HG02571 (cell line): ENCODE measurements around the gene PRSS50.
"Not testable (repeated sequence)": the region's sequence is repeated elsewhere in the genome, so short reads cannot be mapped to it uniquely, and the experiment has no call there.

Experiments
- ATAC-seq: cut with Tn5 transposase; IDR thresholded peaks from one replicate; pipeline ENCODE4 v1.9.1; 2021; ENCODE audit warnings: mild to moderate bottlenecking, moderate library complexity; ENCODE audit not compliant: unreplicated experiment

The PRSS50 gene, protein sequence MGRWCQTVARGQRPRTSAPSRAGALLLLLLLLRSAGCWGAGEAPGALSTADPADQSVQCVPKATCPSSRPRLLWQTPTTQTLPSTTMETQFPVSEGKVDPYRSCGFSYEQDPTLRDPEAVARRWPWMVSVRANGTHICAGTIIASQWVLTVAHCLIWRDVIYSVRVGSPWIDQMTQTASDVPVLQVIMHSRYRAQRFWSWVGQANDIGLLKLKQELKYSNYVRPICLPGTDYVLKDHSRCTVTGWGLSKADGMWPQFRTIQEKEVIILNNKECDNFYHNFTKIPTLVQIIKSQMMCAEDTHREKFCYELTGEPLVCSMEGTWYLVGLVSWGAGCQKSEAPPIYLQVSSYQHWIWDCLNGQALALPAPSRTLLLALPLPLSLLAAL

DNA sequence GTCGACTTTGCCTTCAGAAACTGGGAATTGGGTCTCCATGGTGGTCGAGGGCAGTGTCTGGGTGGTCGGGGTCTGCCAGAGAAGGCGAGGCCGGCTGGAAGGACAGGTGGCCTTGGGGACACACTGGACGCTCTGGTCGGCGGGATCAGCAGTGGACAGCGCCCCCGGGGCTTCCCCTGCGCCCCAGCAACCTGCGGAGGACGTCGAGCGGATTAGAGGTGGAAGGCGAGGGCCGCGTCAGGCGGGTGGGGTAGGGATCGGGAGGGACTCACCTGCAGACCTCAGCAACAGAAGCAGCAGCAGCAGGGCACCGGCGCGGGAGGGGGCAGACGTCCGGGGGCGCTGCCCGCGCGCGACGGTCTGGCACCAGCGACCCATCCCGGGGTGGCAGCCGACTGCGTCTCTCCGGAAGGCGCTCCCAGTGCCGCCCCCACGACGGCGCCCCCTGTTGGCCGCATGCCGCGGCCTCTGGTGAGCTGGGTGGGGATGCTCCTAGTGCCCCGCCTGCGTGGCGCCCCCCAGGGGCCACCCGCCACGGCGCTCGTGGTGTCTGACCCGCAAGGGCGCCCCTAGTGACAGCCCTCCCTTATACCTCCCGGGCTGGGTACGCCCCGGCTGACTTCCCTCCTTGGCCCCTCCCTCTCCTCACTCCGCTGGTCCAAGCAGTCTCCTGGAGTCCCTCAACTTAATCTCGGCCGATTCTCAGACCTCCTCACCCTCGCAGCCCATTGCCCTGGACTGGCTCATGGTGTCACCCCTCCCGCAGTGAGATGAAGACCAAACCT is at the start of gene PRSS50:
Gene PRSS50 (minus strand): TSS at position 423 of the 785 bp plus-strand sequence. CDS start 45 bp downstream, at position 378.
- no peak for ATAC-seq

DNA sequence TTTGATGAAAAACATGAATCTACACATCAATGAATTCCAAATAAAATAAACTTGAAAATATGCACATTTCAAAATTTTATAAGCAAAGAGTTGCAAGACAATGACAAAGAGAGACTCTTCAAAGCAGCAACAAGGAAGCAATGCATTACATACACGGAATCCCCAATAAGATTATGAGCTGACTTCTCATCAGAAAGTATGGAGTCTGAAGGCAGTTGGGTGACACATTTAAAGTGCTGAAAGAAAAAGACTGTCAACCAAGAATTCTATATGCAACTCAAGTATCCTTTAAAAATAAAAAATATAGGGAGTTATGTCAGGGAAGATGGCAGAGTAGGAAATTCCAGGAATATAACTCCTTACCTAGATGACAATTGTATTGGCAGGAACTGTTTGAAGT is 46.5 kb upstream of the PRSS50 start:
- ATAC-seq = no peak

DNA sequence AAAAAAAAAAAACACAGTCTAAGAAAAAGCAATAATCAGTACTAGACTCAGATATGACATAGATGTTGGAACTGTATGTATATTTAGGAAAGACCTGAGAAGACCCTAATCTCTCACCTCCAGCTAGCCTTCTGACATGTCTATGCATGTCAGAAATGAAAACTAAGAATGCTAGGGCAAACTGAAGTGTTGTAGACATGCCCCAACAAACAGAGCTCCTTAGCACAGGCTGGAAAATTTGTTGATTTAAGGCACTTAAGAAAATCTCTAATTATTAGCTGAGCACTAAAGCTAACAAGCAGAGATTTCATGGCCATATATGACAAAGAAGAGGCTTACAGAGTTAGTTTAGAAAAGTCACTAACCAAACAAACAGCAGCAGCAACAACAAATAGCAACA is 45.5 kb upstream of the PRSS50 start:
- ATAC-seq = no peak

DNA sequence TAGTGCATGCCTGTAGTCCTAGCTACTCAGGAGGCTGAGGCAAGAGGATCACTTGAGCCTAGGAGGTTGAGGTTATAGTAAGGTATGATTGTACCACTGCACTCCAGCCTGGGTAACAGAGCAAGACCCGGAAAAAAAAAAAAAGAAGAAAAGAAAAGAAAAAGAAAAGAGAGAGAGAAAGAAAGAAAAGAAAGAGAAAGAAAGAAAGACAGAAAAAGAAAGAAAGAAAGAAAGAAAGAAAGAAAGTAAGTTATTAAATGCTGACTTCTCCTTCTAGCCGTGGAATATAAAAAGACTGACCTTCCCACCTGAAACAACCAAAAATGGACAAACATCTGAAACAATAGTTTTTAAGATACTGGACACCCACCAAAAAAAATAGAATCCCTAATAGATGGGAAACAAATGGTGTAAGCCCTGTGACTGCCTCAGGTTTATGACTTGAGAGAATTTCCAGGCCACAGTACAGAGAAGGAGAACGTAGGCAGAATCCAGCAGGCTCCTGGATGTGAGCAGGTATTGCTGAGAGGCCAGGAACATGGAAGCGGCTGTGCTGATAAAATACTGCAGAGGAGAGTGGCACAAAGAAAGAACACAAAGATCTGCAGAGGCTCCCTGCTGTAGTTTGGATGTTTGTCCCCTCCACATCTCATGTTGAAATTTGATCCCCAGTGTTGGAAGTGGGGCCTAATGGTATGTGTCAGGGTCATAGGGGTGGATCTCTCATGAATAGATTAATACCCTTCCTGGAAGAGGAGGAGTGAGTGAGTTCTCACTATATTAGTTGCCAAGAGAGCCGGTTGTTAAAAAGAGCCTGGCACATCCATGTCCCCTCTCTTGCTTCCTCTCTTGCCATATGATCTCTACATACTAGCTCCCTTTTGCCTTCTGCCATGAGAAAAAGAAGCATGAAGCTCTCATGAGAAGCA is 41.8 kb upstream of the PRSS50 start:
- no peak for ATAC-seq

DNA sequence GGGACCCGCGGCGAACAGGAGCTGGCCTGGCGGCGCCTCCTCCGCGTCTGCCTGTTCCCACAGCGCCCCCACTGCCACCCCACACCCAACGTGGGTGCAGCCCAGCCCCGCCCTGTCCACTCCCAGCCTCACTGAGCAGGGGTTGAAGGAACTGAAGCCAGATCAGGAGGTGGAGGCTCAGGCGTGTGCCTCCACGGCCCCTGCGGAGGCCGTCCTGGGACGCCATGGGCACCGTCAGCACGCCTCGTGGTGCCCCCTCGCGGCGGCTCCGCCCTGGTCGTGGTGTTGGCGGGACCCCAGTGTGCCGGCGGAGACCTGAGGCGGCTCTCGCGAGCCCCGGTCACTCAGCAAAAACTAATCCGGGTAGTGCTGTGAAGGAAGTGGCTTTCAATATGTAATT is 39.0 kb upstream of the PRSS50 start:
- ATAC-seq = no peak

DNA sequence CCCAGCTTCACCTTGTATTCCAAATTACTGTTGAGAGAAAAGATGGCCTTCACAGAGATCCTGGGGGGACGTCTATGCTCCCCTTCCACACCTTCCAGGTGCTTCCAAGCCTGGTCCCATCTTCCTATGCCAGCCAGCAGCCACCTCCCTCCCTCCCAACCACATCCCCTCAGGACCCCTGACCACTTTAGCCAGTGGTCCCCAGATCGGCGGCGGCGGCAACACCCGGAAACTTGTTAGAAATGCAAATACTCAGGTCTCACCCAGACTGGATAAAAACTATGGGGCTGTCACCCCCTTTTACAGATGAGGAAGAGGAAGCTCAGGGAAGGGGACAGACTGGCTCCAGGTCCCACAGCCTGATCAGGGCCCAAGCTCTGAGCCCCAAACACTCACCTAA is 38.0 kb upstream of the PRSS50 start:
- ATAC-seq = no peak

DNA sequence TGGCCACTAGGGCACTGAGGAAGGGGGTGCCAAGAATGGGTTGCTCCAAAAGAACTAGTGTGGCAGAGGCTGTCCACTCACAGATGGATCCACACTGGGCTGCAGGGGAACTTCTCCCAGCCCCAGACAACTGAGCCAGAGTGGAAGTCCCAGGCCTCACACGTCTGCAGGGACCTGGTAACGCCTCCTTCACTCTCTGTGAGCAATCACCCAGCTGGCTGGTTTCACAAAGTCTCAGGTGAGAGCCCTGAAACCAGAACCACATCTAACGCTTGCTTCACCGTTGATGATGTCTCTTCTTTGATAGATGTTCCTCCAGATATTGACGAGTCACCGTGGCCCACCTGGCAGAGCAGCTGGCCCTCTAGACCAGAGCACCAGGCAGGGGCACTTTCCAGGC is 35.5 kb upstream of the PRSS50 start:
- not testable (repeated sequence) for ATAC-seq

DNA sequence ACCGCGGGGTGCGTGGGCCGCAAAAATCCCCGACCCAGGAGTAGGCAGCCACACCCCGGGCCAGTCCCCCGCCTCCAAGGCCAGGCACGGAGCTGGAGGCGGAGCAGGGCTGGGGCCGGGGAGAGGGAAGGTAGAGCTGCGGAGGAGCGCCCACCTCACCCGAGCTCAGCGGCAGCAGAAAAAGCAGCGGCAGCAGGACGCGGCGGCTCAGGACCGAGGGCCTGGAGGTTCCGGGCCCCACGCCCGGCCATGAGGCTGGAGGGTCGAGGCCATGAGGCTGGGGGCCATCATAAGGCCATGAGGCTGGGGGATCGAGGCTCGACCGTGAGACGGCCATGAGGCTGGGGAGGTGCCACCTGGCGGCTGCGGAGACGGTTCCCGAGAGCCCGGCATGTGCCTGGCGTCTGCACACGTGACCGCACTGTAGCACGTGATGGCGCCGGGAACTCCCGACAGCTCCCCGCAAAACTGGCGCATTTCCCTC is 32.9 kb upstream of the PRSS50 start:
- ATAC-seq = no peak

DNA sequence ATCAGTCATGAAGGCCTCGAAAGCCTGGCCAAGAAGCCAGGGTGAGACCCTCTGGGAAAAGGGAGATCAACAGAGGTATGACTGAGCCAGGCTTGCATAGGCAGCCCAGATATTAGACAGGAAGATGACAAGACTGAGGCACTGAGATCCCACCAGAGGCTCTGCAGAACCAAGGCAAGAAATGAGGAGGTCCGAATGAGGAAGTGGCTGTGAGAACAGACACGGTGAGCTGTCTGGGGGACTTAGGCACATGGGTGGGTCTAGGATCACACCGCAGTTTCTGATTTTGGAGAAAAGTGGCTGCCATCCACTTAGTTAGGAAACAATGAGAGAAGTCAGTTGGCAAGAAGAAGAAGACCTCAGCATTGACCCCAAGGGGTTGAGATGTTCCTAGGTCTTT is 31.5 kb upstream of the PRSS50 start:
- ATAC-seq = no peak

DNA sequence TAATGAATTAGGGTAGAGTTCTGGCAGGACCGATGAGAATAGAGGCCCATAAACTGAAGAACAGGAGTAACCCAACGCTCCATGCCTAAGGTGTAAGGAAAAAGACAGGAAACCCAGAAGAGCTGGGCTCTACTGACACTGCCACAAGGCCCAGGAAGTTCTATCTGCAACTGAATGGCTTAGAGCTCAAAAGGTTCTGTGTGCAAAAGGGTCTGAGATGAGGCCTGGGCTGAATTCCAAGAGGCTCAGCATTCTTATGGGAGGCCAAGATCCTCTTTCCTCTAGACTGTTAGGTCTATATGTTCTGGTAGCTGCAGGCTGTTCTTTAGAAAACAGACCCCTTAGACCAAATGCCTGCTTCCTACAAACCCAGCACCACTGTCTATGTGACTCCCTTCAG is 30.5 kb upstream of the PRSS50 start:
- ATAC-seq = no peak

DNA sequence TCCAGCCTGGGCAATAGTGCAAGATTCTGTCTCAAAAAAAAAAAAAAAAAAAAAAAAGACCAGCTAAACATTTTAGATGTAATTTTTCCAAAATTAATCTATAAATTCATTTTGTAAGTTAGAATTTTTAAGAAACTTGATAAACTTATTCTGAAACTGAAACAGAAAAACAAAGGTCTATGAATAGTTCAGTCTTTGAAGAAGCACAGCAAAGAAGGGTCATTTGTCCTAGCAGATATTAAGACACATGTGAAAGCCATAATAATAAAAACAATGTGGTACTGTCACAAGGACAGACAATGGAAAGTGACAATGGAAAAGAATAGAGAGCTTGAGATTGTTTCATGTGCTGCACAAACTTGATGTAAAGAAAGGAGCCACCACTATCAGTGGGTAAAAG is 29.0 kb upstream of the PRSS50 start:
- no peak for ATAC-seq

DNA sequence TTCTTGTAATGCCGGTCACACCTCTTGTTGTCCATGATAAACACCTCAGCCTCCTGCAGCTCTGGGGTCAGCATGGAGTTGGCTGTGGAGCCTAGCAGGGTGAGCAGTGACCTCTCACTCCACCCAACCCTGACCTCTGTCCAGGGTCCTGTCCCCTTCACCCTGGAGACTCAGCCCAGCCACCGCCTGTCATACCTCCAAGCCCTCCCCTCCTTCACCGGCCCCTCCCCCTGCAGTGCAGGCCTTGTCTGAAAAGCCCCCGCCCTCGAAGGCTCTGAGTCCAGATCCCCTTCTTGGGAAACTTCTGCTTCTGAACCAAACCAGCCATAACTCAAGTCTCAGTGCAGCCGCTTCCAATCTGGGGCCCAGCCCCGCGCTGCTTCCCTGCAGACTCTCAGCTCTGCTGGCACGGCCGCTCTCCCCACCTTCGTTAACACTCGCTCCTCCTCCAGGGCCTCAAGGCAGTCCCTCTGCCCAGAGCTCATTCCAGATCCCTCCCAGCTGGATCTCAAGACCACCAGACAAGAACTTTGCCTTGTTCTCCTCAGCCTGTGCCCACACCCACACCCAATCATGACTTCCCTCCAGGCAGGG is 25.4 kb upstream of the PRSS50 start:
- no peak for ATAC-seq

DNA sequence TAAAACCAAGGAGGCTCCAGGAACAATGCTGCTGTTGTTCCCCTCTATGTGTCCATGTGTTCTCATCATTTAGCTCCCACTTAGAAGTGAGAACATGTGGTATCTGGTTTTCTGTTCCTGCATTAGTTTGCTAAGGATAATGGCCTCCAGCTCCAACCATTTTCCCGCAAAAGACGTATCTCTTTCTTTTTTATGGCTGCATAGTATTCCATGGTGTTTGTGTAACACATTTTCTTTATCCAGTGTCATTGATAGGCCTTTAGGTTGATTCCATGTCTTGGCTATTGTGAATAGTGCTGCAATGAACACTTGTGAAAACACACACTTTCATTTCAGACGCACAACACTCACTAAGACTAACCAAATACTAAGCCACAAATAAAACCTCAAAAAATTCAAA is 21.9 kb upstream of the PRSS50 start:
- not testable (repeated sequence) for ATAC-seq

DNA sequence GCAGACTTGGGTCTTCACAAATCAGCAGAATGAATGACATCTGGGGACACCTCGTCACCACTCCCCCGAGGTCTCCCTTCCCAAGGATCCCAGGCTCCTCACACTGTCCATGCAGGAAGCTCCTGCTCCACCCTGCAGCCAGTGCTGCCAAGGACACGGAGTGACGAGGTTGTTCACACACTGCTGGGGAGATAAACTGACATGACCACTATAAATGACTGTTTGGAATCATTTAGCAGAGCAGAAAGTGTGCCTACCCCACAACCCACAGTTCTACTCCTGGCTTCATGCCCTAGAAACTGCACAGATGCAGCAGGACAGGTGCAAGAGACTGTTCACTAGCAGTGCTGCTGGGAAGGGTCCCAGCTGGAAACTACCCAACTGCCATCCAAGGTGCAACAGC is 19.7 kb upstream of the PRSS50 start:
- no peak for ATAC-seq

DNA sequence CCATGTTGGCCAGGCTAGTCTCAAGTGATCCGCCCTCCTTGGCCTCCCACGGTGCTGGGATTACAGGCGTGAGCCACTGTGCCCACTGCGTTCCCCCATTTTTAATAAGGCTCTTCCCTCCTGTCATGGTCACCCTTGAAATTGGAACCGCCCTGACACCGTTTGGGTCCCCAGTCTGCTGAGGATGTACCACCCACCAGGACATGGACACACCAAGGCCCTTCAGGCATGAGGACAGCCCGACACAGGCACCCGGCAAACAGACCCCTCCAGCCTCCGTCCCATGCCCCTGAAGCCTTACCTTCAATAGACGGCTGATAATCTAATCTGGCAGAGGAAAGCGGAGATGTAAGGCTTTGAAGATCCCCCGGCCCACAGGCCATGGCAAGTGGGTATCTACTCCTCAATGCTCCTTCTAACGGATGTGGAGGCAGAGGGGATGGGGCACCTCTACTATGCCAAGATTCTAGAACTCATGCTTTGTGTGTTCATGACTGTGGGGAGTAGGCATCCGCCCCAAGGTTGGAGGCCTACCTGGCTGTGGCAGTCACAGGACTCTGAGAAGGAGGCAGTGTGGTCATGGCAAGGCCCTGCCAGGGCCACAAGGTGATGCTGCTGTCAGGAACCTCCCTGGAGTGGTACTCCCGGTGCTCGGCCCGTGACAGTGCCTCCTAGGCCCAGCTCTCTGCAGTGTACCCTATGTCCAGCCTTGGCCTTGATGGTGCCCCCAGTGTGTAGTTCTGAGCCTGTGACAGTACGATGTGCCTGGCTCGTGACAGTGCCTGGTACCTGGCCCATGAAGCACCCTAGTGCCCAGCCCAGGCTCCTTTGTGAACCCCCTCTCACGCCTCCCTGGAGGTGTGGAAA is 18.6 kb upstream of the PRSS50 start:
- ATAC-seq = no peak

DNA sequence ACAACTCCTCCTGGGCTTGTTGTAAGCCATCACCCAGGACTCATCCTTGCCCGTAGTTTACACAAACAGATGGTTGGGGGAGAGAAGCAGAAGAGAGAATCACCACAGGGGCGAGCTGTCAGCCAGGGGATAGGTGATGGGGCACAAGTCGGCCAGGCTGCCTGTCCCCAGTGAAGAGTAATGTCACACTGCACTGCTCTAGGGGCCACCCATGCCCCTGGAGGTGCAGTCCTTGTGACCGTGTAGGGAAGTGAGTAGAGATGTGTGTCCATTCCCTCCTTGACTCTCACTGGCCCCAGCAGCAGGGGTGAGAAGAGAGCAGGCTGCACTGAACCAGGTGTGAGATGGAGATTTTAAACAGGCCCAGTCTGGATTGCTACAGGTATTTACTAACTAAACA is 17.1 kb upstream of the PRSS50 start:
- ATAC-seq = no peak

DNA sequence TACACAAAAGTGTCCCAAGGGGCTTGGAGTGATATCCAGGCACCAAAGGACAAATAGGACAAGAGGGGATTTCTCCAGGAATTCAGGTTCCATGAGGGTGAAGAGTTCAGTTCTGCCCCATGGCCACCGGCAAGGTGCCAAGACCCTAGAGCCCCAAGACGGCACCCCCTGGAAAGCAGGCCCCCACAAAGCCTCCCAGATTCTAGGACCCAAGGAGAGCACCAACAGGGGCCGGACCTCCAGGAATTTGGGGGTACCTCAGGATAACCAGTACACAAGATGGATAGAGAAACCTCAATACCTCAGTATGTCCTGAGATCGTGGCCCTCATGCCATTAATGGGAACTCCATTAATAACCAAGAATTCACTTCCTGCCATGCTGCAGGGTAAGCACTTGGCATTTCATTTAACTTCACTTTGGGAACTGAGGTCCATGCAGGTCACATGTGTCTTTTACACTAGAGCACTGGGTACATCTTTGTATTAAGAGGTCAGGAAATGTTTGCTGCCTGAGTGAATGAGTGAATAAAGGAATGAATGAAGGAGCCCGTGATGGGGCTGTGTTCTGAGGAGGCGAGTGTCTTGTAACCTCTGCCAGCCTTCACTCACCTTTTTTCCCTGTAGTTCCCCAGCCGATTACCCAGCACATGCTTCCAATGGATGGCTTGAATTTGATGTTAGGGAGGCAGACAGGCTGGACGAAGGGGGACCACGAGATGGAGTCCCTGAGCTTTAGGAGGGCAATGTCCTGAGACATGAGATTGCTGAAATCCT is 15.5 kb upstream of the PRSS50 start:
- ATAC-seq = no peak

DNA sequence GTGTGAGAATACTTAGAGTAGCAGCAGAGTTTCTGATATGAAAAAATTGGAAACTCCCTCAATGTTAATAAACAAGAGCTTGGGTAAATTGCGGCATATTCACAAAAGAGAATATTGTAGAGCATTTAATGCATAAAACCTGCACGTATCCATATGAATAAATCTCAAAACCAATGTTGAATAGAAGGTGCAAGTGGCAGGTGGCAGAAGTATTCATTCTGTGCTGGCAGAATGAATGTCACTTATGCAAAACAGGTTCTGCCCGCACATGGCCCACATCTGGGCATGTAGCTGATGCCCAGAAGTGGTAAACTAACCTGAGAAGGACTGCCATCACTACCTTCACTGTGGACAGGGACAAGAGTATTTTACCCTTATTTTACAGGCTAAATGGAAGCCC is 14.1 kb upstream of the PRSS50 start:
- ATAC-seq = no peak

DNA sequence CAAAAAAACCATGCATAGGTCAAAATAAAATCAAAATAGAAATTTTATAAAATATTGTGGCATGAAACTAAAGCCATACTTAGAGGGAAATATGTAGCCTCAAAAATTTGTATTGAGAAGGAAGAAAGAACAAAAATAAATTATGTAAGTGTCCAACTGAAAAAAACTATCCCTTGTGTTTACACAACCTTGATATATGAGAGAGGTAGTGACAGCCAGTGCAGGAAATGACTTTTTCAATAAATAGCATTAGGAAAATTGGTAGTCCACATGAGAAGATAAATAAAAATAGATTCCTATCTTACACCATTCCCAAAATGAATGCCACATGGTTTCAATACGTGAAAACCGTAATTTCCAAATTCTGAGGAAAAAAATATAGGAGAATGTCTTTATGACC is 13.2 kb upstream of the PRSS50 start:
- no peak for ATAC-seq
